GM21528 (cell line): Measurements from ENCODE around the gene RPS27L.
A peak's percentile ranks its signal among the peaks of the same experiment; 100 is the strongest.

Source experiments
- ATAC-seq: cut with Tn5 transposase; IDR thresholded peaks from one replicate; pipeline ENCODE4 v1.9.1; 2021; ENCODE audit warnings: mild to moderate bottlenecking, moderate library complexity; ENCODE audit not compliant: unreplicated experiment, low FRiP score

The RPS27L gene

DNA sequence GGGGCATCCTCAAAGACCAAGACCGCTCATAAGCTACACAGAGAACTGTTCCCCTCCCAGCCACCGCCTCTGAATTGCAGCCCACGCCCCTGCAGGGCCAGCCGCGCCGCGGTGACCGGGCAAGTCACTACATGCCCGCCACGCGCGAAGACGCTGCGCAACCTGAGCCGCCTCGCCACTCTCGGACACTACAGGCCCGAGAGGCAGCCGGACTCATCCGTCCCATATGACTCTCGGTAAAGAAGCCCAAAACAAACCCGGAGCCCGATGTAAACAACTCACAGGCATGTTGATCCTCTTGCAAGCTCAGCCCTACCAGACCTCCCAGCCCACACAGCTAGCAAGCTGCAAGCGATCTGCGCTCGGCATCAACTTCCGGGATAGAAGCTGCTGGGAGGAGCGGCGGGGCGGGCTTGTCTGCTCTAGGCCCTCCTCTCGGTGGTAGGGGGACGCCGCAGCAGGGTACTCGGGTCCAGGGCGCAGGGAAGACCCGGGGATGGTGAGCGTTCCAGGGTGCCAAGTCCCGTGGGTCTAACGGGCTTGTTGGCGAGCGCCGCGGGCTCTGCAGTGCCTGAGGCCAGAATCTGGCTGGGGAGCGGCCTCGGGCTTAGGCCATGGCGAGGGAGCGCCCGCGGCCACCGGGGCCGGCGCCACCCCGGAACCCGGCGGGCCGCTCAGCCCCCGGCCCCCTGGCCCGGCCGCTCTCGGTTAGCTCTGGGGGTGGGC lies at the start of gene RPS27L:
Gene RPS27L, minus strand, starts transcription at position 360 of the 726 bp plus-strand sequence. Its CDS starts 72 bp downstream, at position 288.
- ATAC-seq: peak; percentile 97

DNA sequence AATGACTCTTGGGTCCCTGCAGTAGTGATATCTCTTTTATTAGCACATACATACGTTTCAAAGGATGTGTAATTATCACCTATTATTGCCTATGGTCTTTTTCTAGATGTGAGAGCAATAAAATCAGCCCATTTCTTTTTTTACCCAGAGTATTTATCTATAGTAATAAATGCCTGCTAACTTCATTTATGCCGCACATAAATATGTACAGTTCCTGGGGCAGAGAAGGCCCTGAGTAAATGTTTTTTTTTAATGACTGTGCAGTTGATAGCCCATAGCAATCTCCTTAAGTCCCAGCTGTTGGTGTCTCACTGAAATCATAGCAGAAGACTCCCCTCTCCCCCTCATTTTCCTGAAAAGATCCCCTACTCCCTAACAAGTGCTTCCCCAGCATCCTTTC lies 48.8 kb upstream of the RPS27L start:
- ATAC-seq: no peak

DNA sequence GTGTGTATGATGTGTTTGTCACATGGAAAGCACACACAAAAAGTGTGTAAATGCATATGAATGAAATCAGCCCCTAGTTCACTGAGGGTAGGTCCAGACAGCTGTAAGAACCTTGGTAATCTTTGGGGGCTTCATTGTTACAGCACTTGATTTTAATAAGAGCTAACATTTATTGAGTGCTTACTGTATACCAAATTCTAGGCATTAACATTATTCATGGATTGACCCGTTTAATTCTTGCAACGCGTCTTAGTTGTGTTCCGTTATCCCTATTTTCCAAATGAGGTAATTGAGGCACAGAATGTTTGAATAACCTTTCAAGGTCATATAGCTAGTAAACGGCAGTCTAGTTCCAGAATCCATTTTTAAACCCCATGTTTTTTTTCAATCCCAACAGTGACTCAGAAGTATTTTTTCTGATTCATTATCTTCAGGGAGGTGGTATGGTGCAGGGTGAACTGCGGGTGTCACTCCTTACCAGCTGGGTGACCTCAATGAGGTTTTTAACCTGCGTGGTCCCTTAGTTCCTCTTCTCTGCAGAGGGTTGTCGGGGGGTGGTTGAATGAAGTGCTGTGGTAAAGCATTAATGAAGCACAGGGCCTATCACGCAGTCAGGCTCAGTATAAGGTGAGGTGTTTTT lies 46.3 kb upstream of the RPS27L start:
- ATAC-seq: no peak

DNA sequence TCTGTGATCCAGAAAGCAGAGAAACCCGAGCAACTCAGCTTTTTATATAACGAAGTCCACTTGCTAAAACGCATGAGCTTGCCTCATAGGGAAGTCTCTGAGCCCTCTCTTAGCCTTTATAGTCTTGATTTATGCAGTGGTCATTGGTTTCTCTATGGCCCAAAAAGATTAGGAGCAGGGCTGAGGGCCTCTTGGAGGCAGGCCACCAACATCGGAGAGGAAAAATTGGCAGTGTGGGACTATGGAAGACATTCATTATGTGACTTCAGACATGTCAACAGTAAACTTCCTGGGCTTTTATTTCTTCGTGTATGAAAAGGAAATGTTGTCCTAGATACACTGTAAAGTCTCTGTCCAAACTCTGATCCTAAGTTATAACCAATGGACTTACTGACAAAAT lies 45.6 kb upstream of the RPS27L start:
- no peak for ATAC-seq

DNA sequence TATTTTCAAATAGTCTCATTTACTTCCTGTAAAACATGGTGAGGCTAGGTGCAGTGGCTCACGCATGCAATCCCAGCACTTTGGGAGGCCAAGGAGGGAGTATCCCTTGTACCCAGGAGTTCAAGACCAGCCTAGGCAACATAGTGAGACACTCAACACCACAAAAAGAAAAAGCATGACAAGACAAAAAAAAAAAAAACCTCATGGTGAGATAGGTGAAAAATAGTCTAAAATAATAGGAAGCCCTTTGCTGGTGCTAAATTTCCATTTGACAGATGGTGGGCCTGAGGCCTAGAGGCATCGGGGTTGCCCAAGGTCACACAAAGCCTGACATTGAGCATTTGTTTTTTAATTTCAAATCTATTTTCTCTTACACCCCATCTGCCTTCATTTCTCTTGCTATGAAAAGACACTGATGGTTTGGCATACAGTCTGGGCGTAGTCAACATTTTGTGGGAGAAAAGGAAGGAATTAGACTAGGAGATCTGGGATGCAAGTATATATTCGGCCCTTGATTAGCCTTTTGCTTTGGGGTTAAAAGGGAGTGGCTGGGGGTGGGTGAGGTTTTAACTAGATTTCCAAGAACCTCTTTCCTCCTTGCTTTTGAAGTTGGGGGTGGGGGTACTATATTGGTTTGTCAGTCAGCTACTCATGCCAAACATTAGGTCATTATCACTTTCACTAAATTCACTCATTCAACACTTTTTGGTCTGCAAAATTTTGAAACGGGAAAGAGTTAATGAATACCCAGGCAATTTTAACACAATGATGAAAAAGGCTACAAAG lies 43.4 kb upstream of the RPS27L start:
- ATAC-seq: no peak

DNA sequence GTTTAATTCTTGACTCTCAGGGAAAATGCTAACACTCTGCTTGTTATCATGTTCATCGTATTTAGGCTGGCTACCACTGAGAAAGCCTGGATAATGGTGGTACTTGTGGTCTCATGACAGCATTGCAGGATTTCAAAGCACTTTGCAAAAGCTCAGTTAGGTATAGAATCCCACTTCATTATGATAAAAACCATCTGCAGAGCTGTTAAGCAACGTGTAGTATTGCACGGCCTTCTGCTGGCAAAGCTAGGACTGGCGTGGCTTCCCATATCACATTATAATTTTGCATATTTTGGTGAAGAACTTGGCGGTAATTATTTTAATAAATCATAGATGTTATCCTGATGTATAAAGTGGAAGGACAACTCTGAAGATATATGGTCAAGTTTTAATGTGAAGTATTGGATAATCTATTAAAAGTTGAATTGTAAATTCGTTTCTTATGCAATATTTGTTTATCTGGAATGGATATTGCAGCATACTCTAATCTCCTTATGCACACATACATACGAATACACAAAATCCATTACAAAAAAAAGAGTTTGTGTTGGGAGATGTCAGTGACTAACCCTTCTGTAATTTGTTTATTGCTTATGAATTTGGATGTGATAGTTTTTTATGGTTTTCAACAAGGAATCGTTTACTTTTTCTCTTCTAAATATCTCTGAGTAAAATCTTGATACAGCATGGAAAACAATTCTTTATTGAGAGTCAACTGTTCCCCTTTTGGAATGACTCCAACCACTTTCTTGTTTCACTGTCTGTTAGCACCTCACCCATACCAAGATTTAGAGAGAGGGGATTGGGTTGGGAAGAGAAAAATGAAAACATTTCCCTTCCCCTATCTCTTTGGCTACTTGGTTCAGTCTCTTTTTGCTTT lies 41.3 kb upstream of the RPS27L start:
- no peak for ATAC-seq

DNA sequence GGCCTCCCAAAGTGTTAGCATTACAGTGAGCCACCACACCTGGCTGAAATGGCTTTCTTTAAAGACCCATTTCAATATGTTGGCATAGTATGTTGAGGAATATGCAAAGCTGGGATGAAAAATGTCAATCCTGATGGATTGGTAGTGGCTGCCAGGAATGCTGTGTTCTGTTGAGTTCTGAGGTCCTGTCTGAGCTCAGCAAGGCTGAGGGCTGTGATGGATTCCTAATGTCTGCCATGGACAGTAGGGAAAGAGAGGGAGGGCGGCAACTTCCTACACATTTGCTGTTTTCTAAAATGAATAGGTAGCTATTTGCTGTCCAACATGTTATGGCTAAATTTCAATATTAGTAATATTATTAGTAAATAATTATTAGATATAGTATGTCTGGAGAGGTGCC lies 40.3 kb upstream of the RPS27L start:
- ATAC-seq: no peak

DNA sequence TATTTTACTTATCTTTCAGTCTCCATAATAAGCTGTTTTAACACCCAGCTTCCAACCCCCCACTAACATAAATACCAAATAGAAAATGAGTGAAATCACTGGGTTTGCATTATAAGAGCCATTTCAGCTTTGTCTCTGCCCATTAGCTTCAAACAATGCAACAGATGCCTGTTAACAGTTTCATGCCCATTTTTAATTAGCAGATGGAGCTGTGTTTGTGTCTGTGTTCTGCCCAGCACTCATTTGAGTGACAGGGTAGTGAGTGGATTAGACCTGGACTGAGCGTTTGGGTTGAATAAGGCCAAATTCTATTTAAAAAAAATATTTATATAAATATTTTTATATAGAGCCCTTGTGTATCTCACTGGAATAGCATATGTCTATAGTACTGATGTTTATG lies 39.6 kb upstream of the RPS27L start:
- no peak for ATAC-seq

DNA sequence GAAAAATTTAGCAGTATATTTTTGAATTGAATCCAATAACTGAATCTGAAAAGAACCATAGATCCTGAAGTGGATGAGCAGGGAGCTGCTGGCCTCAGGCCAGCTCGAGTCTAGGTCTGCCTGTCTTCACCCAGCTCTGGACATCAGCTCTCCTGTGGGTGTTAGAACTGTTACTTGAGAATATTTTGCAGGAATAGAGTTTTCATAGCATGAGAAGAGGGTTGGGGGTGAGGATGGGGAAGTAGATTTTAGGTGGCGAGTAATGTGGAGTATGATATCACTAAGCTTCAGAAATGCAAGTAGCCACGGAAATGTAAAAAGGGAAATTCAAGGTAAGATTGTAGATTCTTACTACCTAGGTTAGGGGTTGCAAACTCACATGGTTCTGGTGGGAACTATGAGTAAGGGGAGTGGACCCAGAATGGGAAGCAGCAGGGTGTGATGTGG lies 38.3 kb upstream of the RPS27L start:
- no peak for ATAC-seq

DNA sequence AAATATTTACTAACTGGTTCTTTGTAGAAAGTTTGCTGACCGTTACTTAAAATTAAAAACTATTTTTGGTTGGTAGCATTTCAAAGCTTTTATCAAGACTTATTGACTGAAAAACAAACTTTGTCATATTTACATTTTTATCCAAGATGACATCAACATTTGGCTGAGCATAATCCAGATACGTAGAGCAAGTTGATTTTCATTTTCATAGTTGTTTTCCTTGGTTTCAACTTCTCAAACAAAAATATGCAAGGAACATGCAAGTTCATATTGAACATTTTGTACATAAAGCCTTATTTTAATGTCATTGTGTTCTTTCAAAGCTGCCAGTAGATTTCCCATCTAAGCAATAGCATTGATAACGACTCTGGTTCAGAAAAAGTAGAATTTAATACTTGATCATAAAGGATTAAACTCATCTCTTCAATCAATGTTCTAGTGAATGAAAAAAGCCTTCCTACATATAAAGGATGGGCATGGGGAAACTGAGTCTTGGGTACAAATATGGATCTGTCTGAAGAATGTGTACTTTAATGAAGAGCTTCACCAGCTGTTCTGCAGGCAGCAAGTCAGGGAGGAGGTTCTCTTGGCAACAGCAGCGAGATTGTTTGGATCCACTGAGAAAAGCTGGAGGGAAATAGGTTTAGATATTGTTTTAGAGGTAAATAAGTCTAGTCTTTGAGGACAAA lies 37.7 kb upstream of the RPS27L start:
- no peak for ATAC-seq

DNA sequence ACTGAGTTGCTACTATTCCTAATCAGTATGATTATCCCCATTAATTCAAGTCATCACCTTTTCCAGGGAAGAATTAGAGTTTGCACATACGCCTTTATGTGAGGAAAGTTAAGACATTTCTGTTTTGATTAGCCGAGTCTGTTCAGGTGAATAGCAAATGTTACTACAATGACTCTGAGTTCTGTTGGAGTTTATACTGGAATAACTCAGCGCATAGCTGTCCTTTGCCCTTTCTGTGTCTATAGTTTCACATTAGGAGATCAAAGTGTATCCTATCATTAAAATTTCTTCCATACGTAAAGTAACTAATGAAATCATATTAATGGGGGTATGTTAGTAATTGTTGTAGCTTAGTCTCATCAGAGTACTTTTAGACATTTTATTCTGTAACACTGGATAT lies 37.0 kb upstream of the RPS27L start:
- no peak for ATAC-seq

DNA sequence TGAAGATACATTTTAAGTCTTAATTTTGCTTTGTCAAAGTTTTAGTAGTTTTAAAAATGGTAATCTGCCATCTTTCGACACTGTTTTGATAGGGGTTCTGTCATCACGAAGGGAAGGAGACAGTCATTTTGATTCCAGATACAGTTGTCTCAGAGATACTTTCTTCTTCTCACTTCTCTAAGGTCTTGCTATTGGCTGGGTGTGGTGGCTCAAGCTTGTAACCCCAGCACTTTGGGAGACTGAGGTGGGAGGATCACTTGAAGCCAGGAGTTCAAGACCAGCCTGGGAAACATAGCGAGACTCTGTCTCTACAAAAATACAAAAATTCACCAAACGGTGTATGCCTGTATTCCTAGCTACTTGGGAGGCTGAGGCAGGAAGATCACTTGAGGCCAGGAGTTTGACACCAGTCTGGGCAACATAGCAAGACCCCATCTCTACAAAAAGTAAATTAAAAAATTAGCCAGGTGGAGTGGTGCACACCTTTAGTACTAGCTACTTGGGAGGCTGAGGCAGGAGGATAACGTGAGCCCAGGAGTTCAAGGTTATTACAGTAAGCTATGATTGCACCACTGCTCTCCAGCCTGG lies 35.4 kb upstream of the RPS27L start:
- ATAC-seq: no peak

DNA sequence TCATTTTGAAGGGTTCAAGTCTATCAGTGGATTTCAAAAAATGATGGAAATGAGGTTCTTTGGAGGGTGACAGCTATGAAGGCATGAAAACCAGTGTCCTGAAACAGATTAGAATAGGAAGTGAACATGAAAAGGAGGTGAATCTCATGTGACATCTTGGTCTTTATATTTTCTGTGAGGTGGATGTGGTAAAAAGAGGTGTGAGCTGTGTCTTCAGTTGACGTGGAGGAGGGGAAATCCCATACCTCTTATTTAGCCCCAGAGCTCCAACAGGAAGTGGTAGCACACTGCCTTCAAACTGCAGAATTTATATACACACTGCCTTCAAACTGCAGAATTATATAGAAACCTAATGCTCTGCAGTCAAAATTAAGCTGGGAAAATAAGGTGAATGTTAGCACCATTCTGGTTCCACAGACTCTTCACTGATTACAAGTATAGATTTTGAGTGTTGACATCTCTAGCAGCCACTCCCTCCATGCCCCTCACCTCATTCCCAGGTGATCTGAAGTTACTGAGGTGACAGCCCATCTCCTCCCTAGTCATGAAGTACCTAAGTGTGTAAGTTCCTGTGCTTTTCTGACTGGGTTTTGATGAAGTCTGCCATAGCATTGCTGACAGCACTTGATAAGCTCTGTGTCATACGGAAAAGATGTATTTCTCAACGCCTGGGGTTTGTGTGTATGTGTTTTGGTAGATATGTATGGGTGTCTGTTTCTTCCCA lies 34.8 kb upstream of the RPS27L start:
- ATAC-seq: peak; percentile 35

DNA sequence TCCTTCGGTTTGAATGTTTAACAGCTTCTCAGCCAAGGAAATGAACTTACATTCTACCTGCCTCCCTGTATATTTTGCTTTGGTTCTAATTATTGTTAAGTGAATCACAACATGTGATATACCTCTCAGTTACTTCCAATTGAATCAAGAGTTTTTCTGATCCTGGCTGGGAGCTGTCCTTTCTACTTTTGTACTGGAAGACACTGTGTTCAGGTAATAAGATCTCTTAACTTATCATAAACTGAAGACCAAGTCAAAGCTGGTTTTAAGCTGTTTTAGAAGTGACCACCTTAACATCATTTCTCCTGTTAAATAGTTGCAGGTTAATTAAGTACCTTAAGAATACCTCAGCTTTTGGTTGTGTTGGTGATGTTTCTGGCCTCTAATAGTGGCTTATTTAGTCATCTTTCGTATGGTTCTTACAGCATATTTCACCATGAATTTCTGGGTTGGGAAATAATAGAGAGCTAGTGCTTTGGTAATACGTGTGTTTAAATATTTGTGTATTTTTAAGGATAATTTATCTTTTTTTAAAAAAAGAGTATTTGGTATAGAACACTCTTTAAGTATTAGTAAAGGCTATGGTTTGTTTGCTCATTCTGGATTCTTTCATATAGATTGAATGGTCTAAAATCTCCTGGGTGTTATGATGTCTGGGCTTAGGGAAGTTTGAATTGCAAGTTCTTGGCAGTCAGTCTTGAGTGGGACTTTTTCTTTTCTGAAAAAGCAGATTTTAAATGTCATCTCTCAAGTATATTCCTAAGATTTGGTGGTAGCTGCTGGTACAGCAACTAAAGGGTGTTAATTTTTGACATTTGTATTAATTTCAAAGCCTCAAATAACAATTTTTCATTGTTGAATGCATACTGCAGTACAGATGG lies 33.7 kb upstream of the RPS27L start:
- no peak for ATAC-seq

DNA sequence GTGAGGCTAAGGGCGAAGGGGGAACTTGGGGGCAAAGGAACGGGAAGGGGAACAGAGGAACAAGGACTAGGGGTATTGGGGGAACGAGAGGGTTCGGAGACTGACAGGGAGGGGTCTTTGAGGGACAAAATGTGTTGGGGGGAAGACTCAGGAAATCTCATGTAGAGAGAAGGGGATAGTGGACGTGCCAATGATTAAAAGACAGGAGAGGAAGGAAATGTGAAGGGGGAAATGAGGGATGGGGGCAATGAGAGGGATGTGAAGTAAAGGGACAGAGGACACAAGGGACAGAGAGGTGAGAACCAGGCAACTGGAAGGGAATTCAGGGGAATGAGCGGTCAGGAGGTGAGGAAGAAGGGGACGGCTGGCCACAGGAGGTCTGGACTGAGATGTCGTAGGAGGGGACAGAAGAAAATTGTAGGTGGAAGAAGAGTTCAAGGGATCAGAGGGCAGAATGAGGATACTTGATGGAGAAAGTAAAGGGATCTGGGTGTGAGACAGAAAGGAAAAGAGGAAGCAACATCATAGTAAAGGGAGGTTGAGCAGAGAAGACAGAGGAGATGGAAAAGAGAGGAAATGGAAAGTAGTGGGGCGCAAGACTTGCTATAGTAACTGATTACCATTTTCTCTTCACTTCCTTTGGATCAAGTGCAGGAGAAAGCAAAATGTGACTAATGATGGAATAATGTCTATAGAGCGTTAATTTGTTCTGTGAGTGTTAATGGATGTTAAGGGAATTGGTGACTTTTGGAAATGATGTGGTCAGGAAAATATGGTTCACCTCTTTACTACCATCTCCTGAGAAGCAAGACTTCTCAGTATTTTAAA lies 32.9 kb upstream of the RPS27L start:
- ATAC-seq: no peak

DNA sequence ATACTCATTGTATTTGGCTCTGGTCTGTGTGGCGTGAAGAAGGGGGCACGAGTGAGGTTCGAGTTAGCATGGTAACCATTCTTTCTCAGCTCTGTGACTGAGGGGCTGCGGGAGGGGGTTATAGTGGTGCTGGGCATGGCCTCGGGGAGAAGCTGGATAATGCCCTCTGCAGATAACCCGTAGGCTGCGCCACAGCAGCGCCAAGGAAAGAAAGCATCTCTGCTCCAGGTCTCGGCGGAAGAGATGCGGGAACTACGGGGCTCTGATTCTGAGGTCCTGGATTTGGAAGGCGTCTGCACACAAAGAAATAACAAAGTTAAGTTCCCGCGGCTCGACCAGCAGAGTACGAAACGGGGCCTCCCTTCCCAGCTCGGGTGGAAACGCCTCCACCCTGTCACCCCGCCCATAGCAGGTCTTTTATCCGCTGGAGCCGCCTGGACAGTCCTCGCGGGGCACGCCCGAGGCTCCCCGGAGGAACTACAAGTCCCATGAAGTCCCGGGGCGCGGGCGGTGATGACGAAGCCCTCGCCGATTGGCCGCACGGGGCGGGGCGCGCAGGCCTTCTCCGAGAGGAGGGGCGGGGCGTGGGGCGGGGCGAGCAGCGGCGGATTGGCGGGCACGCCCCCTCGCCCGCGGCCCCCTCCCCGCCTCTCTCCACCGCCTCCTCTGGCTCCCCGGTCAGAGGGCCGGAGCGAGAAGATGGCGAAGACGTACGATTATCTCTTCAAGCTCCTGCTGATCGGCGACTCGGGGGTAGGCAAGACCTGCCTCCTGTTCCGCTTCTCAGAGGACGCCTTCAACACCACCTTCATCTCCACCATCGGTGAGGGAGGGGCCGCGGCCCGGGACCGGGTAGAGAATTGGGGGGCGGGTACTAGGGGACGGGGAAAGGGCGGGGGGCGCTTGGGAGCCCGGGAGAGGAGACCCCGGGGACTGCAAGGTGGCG lies 31.9 kb upstream of the RPS27L start, which contains the start of gene RAB8B:
Gene RAB8B, plus strand, starts transcription at position 681 of the 946 bp plus-strand sequence. Its CDS starts 19 bp downstream, at position 700.
- ATAC-seq: peak; percentile 77
